ENCODE data around the gene ENDOG.
"Not testable (repeated sequence)": the region's sequence is repeated elsewhere in the genome, so short reads cannot be mapped to it uniquely, and the experiment has no call there.

Gene ENDOG

GRCh38 chr9:128862401-128862851 lies 44.1 kb downstream of the ENDOG start:
- no peak for DNase-seq (ENCODE audit: low read depth in 2 of 2)

GRCh38 chr9:128863647-128864046 lies 45.3 kb downstream of the ENDOG start:
- peak; percentile 61 to 68 for DNase-seq (ENCODE audit: low read depth in 2 of 2)

GRCh38 chr9:128870128-128870940 lies 52.0 kb downstream of the ENDOG start:
- DNase-seq (ENCODE audit: low read depth in 2 of 2), result no peak

- DNase-seq (ENCODE audit: low read depth in 2 of 2), result not testable (repeated sequence)
These were observed 52.6 kb downstream of the ENDOG start for GRCh38 chr9:128870941-128871265.
